ENCODE measurements around the gene WDR64.
A peak's percentile ranks its signal among the peaks of the same experiment; 100 is the strongest.

Gene WDR64

DNA sequence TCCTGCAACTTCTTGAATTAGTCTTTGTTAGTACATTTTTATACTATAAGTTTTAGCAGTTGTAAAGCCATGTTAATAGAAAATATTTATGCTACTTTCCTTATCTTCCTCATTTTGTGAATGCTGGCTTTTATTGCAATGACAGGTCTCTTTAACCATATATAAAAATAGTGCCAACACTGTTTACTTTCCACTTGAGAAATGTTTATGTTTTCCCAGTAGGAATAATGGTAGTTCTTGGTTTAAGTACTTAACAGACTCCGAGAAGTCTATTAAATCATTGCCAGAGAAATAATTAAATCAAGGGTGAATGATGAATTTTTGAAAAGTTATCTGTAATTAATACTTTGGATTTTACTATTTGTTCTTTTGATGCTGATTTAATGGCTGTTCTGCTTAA, 21.6 kb upstream of the WDR64 start:
- Histone ChIP-seq H3K9ac (ENCODE audit: low read length in 5 of 5) (no peak overlapping the region), H3K4me3 (ENCODE audit: low read depth in 1 of 5, low read length in 5 of 5) (no peak overlapping the region), H3K27me3 (ENCODE audit: control insufficient read depth in 5 of 5, insufficient read depth in 4 of 5, low read length in 5 of 5) (no peaks in the 10 kb centered on the region), H3K27ac (ENCODE audit: low read depth, low read length) (no peak overlapping the region), H3K4me1 (ENCODE audit: control insufficient read depth in 5 of 5, insufficient read depth in 5 of 5, low read length in 5 of 5) (peaks cover 0 to 8% (median 4%) of the 10 kb centered on the region in 5 donors), H3K36me3 (ENCODE audit: control insufficient read depth in 5 of 5, insufficient read depth in 5 of 5, low read length in 5 of 5) (peaks cover 0 to 2% (median 0%) of the 10 kb centered on the region in 5 donors), H3K9me3 (ENCODE audit: control insufficient read depth in 5 of 5, low read length in 5 of 5) (no peaks in the 10 kb centered on the region)

DNA sequence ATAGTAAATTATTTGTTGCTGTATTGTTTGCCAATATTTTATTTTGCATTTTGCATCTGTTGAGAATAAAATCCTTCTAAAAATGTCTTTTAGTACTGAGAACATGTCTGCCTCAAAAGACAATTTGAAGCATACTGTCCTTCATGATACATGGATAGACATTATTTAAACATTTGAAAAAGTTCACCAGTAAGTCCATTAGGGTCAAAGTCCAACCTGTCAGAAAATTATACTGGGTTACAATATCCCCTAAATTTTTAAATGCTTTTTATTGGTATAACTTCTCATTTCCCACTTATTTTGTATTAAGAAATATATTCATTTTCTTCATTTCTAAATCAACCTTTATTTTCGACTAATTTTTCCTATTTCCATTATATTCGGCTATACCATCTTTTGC, 21.2 kb upstream of the WDR64 start:
- peaks cover 0 to 2% (median 0%) of the 10 kb centered on the region in 5 donors for H3K36me3 ChIP-seq (ENCODE audit: control insufficient read depth in 5 of 5, insufficient read depth in 5 of 5, low read length in 5 of 5)
- peaks cover 0 to 8% (median 4%) of the 10 kb centered on the region in 5 donors for H3K4me1 ChIP-seq (ENCODE audit: control insufficient read depth in 5 of 5, insufficient read depth in 5 of 5, low read length in 5 of 5)
- H3K4me3 ChIP-seq (ENCODE audit: low read depth in 1 of 5, low read length in 5 of 5): no peak overlapping the region
- no peak overlapping the region for H3K9ac ChIP-seq (ENCODE audit: low read length in 5 of 5)
- H3K27me3 ChIP-seq (ENCODE audit: control insufficient read depth in 5 of 5, insufficient read depth in 4 of 5, low read length in 5 of 5): no peaks in the 10 kb centered on the region
- H3K27ac ChIP-seq (ENCODE audit: low read depth, low read length): no peak overlapping the region
- H3K9me3 ChIP-seq (ENCODE audit: control insufficient read depth in 5 of 5, low read length in 5 of 5): no peaks in the 10 kb centered on the region

DNA sequence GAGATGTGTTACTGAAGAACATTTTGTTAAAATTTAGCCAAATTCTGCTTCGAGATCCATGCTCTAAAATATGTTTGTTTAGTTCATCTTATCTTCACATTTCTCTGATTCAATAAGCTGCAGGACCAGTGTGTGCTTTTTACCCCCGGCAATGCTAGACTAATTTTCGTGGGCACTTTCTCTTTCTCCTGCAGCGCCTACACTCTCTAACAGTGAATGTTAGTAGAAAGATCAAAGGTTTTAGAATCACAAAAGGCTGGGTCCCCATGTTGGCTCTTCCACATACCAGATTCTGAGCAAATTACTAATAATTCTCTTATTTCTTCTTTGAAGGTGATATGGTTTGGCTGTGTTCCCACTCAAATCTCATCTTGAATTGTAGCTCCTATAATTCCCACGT, 20.4 kb upstream of the WDR64 start:
- Histone ChIP-seq H3K27ac (ENCODE audit: low read depth, low read length) (no peak overlapping the region), H3K9ac (ENCODE audit: low read length in 5 of 5) (no peak overlapping the region), H3K9me3 (ENCODE audit: control insufficient read depth in 5 of 5, low read length in 5 of 5) (no peaks in the 10 kb centered on the region), H3K27me3 (ENCODE audit: control insufficient read depth in 5 of 5, insufficient read depth in 4 of 5, low read length in 5 of 5) (no peaks in the 10 kb centered on the region), H3K4me1 (ENCODE audit: control insufficient read depth in 5 of 5, insufficient read depth in 5 of 5, low read length in 5 of 5) (peaks cover 0 to 8% (median 4%) of the 10 kb centered on the region in 5 donors), H3K4me3 (ENCODE audit: low read depth in 1 of 5, low read length in 5 of 5) (no peak overlapping the region), H3K36me3 (ENCODE audit: control insufficient read depth in 5 of 5, insufficient read depth in 5 of 5, low read length in 5 of 5) (peaks cover 0 to 2% (median 0%) of the 10 kb centered on the region in 5 donors)

DNA sequence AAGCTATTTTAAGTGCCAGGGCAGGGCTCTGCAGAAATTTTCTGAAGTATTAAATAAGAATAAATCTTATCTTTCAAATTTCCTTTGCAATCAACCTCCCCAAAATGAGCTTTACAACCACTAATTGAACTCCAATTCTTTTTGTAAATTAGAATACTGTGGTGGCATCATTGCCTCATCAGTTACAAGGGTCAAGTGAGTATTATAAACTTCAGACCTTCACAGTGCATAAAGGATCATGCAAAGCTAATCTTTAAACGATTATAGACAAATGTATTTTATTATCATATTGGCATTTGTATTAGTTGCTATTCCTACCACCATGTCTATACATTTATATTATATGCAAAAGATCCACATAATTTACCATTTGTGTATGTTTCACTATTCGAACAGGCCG, 19.1 kb upstream of the WDR64 start:
- H3K9me3 ChIP-seq (ENCODE audit: control insufficient read depth in 5 of 5, low read length in 5 of 5): no peaks in the 10 kb centered on the region
- H3K36me3 ChIP-seq (ENCODE audit: control insufficient read depth in 5 of 5, insufficient read depth in 5 of 5, low read length in 5 of 5): peaks cover 0 to 2% (median 0%) of the 10 kb centered on the region in 5 donors
- H3K4me1 ChIP-seq (ENCODE audit: control insufficient read depth in 5 of 5, insufficient read depth in 5 of 5, low read length in 5 of 5): peaks cover 0 to 8% (median 4%) of the 10 kb centered on the region in 5 donors
- no peak overlapping the region for H3K27ac ChIP-seq (ENCODE audit: low read depth, low read length)
- no peak overlapping the region for H3K4me3 ChIP-seq (ENCODE audit: low read depth in 1 of 5, low read length in 5 of 5)
- no peaks in the 10 kb centered on the region for H3K27me3 ChIP-seq (ENCODE audit: control insufficient read depth in 5 of 5, insufficient read depth in 4 of 5, low read length in 5 of 5)
- no peak overlapping the region for H3K9ac ChIP-seq (ENCODE audit: low read length in 5 of 5)

DNA sequence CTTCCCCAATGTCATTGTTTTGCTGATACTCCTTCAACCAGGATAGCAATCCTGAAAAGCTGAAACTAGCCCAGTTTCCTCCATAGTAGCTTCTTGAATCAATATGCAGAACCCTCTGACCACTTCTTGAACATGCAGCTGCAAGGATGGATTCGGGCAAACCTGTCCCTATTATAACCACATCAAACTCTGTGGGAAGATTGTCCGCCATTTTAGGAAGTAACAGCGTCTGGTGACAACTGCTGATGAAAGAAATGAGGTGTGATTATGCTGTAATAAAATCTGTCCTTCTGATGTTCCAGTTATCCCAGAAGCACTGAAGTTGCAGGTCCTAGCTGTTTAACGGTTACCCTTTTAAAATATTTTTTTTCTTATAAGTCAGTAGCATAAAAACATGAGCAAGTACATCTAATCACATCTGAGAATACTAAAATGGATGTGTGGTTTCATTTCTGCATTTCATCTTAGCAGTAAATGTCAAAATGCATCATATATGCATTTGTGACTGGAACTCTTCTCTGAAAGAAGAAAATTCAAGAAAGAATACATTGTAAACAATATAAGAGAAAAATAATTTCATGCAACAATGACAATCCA, 16.4 kb upstream of the WDR64 start:
- no peak overlapping the region for H3K4me3 ChIP-seq (ENCODE audit: low read depth in 1 of 5, low read length in 5 of 5)
- no peaks in the 10 kb centered on the region for H3K27me3 ChIP-seq (ENCODE audit: control insufficient read depth in 5 of 5, insufficient read depth in 4 of 5, low read length in 5 of 5)
- H3K36me3 ChIP-seq (ENCODE audit: control insufficient read depth in 5 of 5, insufficient read depth in 5 of 5, low read length in 5 of 5): peaks cover 0 to 2% (median 0%) of the 10 kb centered on the region in 5 donors
- peaks cover 0 to 20% (median 14%) of the 10 kb centered on the region in 5 donors for H3K4me1 ChIP-seq (ENCODE audit: control insufficient read depth in 5 of 5, insufficient read depth in 5 of 5, low read length in 5 of 5)
- no peak overlapping the region for H3K27ac ChIP-seq (ENCODE audit: low read depth, low read length)
- no peak overlapping the region for H3K9ac ChIP-seq (ENCODE audit: low read length in 5 of 5)
- no peaks in the 10 kb centered on the region for H3K9me3 ChIP-seq (ENCODE audit: control insufficient read depth in 5 of 5, low read length in 5 of 5)

DNA sequence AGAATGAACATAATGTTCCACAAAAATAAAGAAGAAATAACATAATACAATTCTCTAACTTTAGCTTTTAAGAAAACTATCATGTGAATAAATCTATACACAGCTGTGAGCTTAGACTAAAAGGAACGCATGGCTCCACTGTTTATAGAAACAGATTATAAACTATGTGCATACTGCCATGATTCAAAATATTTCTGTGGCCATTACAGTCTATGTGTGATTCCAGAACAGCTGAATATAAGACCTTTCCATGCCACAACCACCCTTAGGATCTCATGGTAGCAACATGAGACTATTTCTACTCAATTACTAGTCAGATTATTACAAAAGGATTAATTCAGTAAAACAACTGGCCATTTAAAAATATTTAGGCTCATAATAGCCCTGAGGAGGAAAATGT, 15.8 kb upstream of the WDR64 start:
- H3K9ac ChIP-seq (ENCODE audit: low read length in 5 of 5): no peak overlapping the region
- H3K27ac ChIP-seq (ENCODE audit: low read depth, low read length): no peak overlapping the region
- no peak overlapping the region for H3K4me3 ChIP-seq (ENCODE audit: low read depth in 1 of 5, low read length in 5 of 5)
- H3K36me3 ChIP-seq (ENCODE audit: control insufficient read depth in 5 of 5, insufficient read depth in 5 of 5, low read length in 5 of 5): peaks cover 0 to 2% (median 0%) of the 10 kb centered on the region in 5 donors
- peaks cover 0 to 23% (median 15%) of the 10 kb centered on the region in 5 donors for H3K4me1 ChIP-seq (ENCODE audit: control insufficient read depth in 5 of 5, insufficient read depth in 5 of 5, low read length in 5 of 5)
- H3K9me3 ChIP-seq (ENCODE audit: control insufficient read depth in 5 of 5, low read length in 5 of 5): no peaks in the 10 kb centered on the region
- H3K27me3 ChIP-seq (ENCODE audit: control insufficient read depth in 5 of 5, insufficient read depth in 4 of 5, low read length in 5 of 5): no peaks in the 10 kb centered on the region

DNA sequence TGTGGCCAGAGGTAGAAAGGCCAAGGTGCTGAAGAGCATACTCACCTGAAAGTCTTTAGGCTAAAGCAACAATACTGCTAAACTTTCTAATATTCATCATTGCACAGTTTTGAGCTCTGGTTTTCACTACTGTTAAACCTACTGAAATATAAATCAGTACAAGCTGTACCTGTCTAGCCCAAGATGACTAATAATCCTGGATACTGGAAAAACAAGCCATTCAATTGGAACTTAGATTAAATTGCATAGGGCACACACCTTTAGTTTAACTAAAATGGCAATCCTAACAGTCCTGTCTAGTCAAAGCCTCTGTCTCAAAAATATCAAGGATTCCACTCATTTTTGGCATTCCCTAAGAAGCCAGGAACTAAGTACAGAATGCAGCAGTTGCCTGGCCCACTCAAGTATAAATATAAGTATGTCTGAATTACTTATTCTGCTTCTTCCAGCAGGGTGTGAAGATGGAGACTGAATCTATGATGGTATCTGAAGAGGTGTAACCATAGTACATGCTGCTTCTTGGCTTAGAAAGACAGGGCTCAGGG, 15.0 kb upstream of the WDR64 start:
- Histone ChIP-seq H3K9ac (ENCODE audit: low read length in 5 of 5) (no peak overlapping the region), H3K27me3 (ENCODE audit: control insufficient read depth in 5 of 5, insufficient read depth in 4 of 5, low read length in 5 of 5) (no peaks in the 10 kb centered on the region), H3K36me3 (ENCODE audit: control insufficient read depth in 5 of 5, insufficient read depth in 5 of 5, low read length in 5 of 5) (peaks cover 0 to 2% (median 0%) of the 10 kb centered on the region in 5 donors), H3K27ac (ENCODE audit: low read depth, low read length) (no peak overlapping the region), H3K9me3 (ENCODE audit: control insufficient read depth in 5 of 5, low read length in 5 of 5) (peaks cover 0 to 2% (median 0%) of the 10 kb centered on the region in 5 donors), H3K4me1 (ENCODE audit: control insufficient read depth in 5 of 5, insufficient read depth in 5 of 5, low read length in 5 of 5) (peaks cover 0 to 23% (median 15%) of the 10 kb centered on the region in 5 donors), H3K4me3 (ENCODE audit: low read depth in 1 of 5, low read length in 5 of 5) (no peak overlapping the region)

DNA sequence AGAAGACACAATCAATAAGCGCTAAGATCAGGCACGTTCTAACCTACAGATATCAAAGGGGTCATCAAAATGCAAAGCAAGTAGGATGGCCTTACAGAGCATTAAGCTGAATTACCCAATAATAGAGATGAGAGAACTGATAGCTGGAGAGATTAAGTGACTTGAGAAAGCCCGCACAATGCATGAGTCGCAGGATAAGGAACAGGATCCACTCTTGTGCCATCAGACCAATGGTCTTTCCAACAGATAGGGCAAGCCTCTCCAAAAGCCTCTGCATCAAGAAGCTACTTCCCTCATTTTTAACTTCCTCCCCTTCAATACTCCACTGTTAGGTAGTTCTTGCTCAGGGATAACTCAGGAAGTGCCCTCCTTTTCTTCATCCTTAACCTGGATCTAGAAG, 14.5 kb upstream of the WDR64 start:
- Histone ChIP-seq H3K27ac (ENCODE audit: low read depth, low read length) (no peak overlapping the region), H3K36me3 (ENCODE audit: control insufficient read depth in 5 of 5, insufficient read depth in 5 of 5, low read length in 5 of 5) (peaks cover 0 to 2% (median 0%) of the 10 kb centered on the region in 5 donors), H3K27me3 (ENCODE audit: control insufficient read depth in 5 of 5, insufficient read depth in 4 of 5, low read length in 5 of 5) (no peaks in the 10 kb centered on the region), H3K4me3 (ENCODE audit: low read depth in 1 of 5, low read length in 5 of 5) (no peak overlapping the region), H3K9ac (ENCODE audit: low read length in 5 of 5) (no peak overlapping the region), H3K4me1 (ENCODE audit: control insufficient read depth in 5 of 5, insufficient read depth in 5 of 5, low read length in 5 of 5) (peaks cover 0 to 23% (median 15%) of the 10 kb centered on the region in 5 donors), H3K9me3 (ENCODE audit: control insufficient read depth in 5 of 5, low read length in 5 of 5) (peaks cover 0 to 2% (median 0%) of the 10 kb centered on the region in 5 donors)

DNA sequence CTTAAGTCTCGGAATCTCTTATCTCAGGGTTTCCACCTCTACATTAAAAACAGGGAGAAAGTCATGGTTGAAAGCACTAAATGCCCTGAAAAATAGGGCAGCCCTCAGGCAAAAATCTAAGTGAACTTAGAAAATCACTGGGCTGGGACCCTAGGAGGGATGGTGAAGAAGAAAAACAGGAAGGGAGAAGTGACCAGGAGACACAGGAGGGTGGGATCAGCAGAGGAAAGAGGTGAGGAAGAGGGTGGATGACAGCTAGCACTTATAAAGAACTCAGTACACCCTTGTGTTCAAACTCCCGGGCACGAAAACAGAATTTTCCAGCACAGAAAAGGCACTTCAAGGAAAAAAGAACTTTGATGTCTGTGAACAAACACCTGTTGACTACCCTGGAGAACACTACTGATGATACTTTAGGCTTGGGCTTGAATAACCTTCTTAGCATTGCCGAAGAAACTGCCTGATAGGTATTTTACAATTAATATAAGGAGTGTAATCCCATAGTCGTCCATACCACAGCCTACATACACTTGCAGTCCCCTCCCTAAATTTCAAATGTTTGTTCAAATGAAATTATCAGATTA, 13.9 kb upstream of the WDR64 start:
- Histone ChIP-seq H3K27me3 (ENCODE audit: control insufficient read depth in 5 of 5, insufficient read depth in 4 of 5, low read length in 5 of 5) (no peaks in the 10 kb centered on the region), H3K9me3 (ENCODE audit: control insufficient read depth in 5 of 5, low read length in 5 of 5) (peaks cover 0 to 2% (median 0%) of the 10 kb centered on the region in 5 donors), H3K4me3 (ENCODE audit: low read depth in 1 of 5, low read length in 5 of 5) (no peak overlapping the region), H3K9ac (ENCODE audit: low read length in 5 of 5) (peak overlapping the region in 1 of 5 donors; percentile 16), H3K27ac (ENCODE audit: low read depth, low read length) (no peak overlapping the region), H3K36me3 (ENCODE audit: control insufficient read depth in 5 of 5, insufficient read depth in 5 of 5, low read length in 5 of 5) (peaks cover 0 to 2% (median 0%) of the 10 kb centered on the region in 5 donors), H3K4me1 (ENCODE audit: control insufficient read depth in 5 of 5, insufficient read depth in 5 of 5, low read length in 5 of 5) (peaks cover 0 to 23% (median 15%) of the 10 kb centered on the region in 5 donors)

DNA sequence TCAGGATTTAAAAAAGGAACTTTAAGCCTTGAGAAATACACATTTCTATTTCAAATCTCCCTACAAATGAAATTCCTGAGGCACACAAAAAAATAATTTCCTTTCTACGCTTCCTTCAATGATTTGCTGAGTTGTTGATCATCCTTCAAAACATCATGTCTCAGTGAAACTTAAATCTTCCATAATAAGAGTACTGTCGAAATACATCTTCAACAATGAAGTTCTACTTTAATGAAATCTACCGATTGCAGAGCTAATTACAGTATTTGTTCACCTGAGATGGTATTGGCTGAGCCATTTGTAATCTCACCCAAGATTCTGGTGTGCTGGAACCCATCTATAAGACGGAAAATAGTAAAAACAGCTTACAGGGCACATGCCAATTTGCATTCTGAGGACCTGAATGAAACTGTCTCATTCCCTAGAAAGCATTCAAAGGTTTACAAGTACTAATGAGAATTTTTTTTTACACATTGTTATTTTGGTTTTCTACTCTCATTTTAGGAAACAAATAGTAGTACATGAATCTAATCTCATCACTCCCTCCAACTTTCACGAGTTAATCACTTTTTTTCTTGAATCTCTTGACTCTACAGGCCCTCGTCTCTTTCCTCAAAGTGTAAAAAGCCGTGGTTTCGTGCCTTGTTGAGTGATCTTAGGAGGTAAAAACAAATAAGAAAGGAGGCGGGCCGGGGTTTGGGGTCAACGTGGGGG, 13.0 kb upstream of the WDR64 start:
- no peaks in the 10 kb centered on the region for H3K27me3 ChIP-seq (ENCODE audit: control insufficient read depth in 5 of 5, insufficient read depth in 4 of 5, low read length in 5 of 5)
- peaks cover 0 to 2% (median 0%) of the 10 kb centered on the region in 5 donors for H3K9me3 ChIP-seq (ENCODE audit: control insufficient read depth in 5 of 5, low read length in 5 of 5)
- peaks cover 0 to 2% (median 0%) of the 10 kb centered on the region in 5 donors for H3K36me3 ChIP-seq (ENCODE audit: control insufficient read depth in 5 of 5, insufficient read depth in 5 of 5, low read length in 5 of 5)
- peak overlapping the region; percentile 47 to 95 (median 88) for H3K4me3 ChIP-seq (ENCODE audit: low read depth in 1 of 5, low read length in 5 of 5)
- H3K4me1 ChIP-seq (ENCODE audit: control insufficient read depth in 5 of 5, insufficient read depth in 5 of 5, low read length in 5 of 5): peaks cover 0 to 23% (median 15%) of the 10 kb centered on the region in 5 donors
- peak overlapping the region in 4 of 5 donors; percentile 27 to 79 (median 50) for H3K9ac ChIP-seq (ENCODE audit: low read length in 5 of 5)
- H3K27ac ChIP-seq (ENCODE audit: low read depth, low read length): no peak overlapping the region
